GM12878 (cell line): ENCODE data around the gene MBTPS2. TPM values are rescaled to one million over a fixed set of nuclear protein-coding genes. Genes with fewer than 3 reads are reported as not detected.

Experiments
- ATAC-seq: fragments of 200-7000 bp; cut with Tn5 transposase; 3 replicates; pipeline ENCODE4 v1.9.1; 2020; ENCODE audit warnings: mild to moderate bottlenecking, moderate library complexity
- BruUV-seq: library from RNA; stranded (reverse); fragments of 400-500 nt; replicated peaks from 2 replicates; lab custom pipeline; 2021; lab: Mats Ljungman, UMichigan
- CTCF ChIA-PET: fragments of 300-600 bp; sonication (Branson Sonifier 250); formaldehyde crosslinking; extraction: SDS; loops from one replicate; lab custom pipeline; 2021; ENCODE audit warnings: inconsistent platforms; lab: Yijun Ruan, JAX
- POLR2A ChIA-PET: fragments of 350-600 bp; formaldehyde crosslinking; extraction: SDS; loops from one replicate; lab custom pipeline; 2021; ENCODE audit warnings: inconsistent platforms; lab: Charles Lee
- RAD21 ChIA-PET: fragments of 300-600 bp; sonication (Branson Sonifier 250); formaldehyde crosslinking; loops from one replicate; lab custom pipeline; 2023; ENCODE audit warnings: antibody characterized with exemption; ENCODE audit not compliant: unreplicated experiment; lab: Charles Lee
- SMC1A ChIA-PET: fragments of 300-600 bp; sonication (Branson Sonifier 250); formaldehyde crosslinking; loops from one replicate; lab custom pipeline; 2023; ENCODE audit not compliant: unreplicated experiment, uncharacterized antibody; lab: Charles Lee
- DNase-seq: peaks from one replicate; pipeline ENCODE4 v3.0.0-alpha.2; 2011; ENCODE audit warnings: low read depth, low spot score
- FAIRE-seq: peaks from 3 replicates; lab custom pipeline; 2011; peaks lifted over from hg19 to GRCh38; lab: Jason Lieb, UNC
- H2AFZ ChIP-seq: 2 replicates; pipeline ENCODE4 v1.6.0; 2011; ENCODE audit warnings: low read depth, low read length, control low read depth; ENCODE audit not compliant: control insufficient read depth
- H3K27ac ChIP-seq: 2 replicates; pipeline ENCODE4 v1.5.1; 2011; ENCODE audit warnings: control low read depth; ENCODE audit not compliant: control insufficient read depth, insufficient read depth
- H3K27me3 ChIP-seq, 2 experiments: replicated peaks in 1 of 2; 2 replicates each; pipeline versions ENCODE4 v1.6.0 to v1.6.1; 2011; ENCODE audit warnings: low read length in 1 of 2; ENCODE audit not compliant: control insufficient read depth in 2 of 2, insufficient read depth in 2 of 2
- H3K36me3 ChIP-seq, 2 experiments: 2 replicates each; pipeline ENCODE4 v1.5.1; 2011; ENCODE audit warnings: low read length in 1 of 2; ENCODE audit not compliant: control insufficient read depth in 2 of 2, insufficient read depth in 2 of 2
- H3K4me1 ChIP-seq: 2 replicates; pipeline ENCODE4 v1.6.1; 2011; ENCODE audit warnings: mild to moderate bottlenecking, low read length, moderate library complexity, mixed read lengths; ENCODE audit not compliant: control insufficient read depth, insufficient read depth
- H3K4me2 ChIP-seq: 2 replicates; pipeline ENCODE4 v1.6.0; 2011; ENCODE audit warnings: control low read depth; ENCODE audit not compliant: control insufficient read depth, insufficient read depth
- H3K4me3 ChIP-seq: fragments of 200-600 bp; sonication (generic); 2 replicates; pipeline ENCODE4 v1.5.1; 2016
- H3K79me2 ChIP-seq: 2 replicates; pipeline ENCODE4 v1.6.0; 2011; ENCODE audit warnings: low read length; ENCODE audit not compliant: control insufficient read depth, insufficient read depth
- H3K9ac ChIP-seq: 2 replicates; pipeline ENCODE4 v1.8.0; 2011; ENCODE audit warnings: low read length, control low read depth, mixed read lengths; ENCODE audit not compliant: control insufficient read depth, insufficient read depth
- H3K9me3 ChIP-seq: replicated peaks from 3 replicates; pipeline ENCODE4 v1.5.1; 2011; ENCODE audit warnings: mild to moderate bottlenecking, low read length; ENCODE audit not compliant: control insufficient read depth, insufficient read depth
- H4K20me1 ChIP-seq: 2 replicates; pipeline ENCODE4 v1.6.0; 2011; ENCODE audit not compliant: control insufficient read depth, insufficient read depth
- ATF3 ChIP-seq: IDR thresholded peaks from 2 replicates; pipeline ENCODE4 v1.6.1; 2011; ENCODE audit warnings: low read depth, mild to moderate bottlenecking, low read length, moderate library complexity, borderline replicate concordance; ENCODE audit errors: extremely low read depth
- ESRRA ChIP-seq: IDR thresholded peaks from 2 replicates; pipeline ENCODE4 v1.6.1; 2012; ENCODE audit warnings: mild to moderate bottlenecking, low read length, improper control_type of control experiment
- IKZF1 ChIP-seq: fragments of 450-650 bp; conservative IDR thresholded peaks from 2 replicates; pipeline ENCODE4 v1.6.1; 2017; ENCODE audit warnings: antibody characterized with exemption, mild to moderate bottlenecking
- MTA3 ChIP-seq: IDR thresholded peaks from 2 replicates; pipeline ENCODE4 v1.6.1; 2012; ENCODE audit warnings: low read length, inconsistent platforms, borderline replicate concordance
- MYC ChIP-seq: IDR thresholded peaks from 2 replicates; pipeline ENCODE4 v1.6.1; 2011; ENCODE audit warnings: mild to moderate bottlenecking, low read length, moderate library complexity, inconsistent platforms; ENCODE audit not compliant: insufficient read depth, insufficient replicate concordance, insufficient read length, severe bottlenecking
- NR2C1 ChIP-seq: fragments of 450-650 bp; IDR thresholded peaks from 2 replicates; pipeline ENCODE4 v1.6.1; 2017; ENCODE audit warnings: antibody characterized with exemption, mild to moderate bottlenecking, moderate library complexity
- NR2C2 ChIP-seq: IDR thresholded peaks from 2 replicates; pipeline ENCODE4 v1.6.1; 2011; ENCODE audit warnings: borderline replicate concordance, low read depth; ENCODE audit not compliant: control insufficient read depth, insufficient read length
- PAX5 ChIP-seq: IDR thresholded peaks from 2 replicates; pipeline ENCODE4 v1.6.1; 2011; ENCODE audit warnings: low read depth, low read length, borderline replicate concordance
- RBBP5 ChIP-seq: fragments of 200-600 bp; sonication (generic); conservative IDR thresholded peaks from 2 replicates; pipeline ENCODE4 v1.6.1; 2016
- RCOR1 ChIP-seq: conservative IDR thresholded peaks from 2 replicates; pipeline ENCODE4 v1.6.1; 2012; ENCODE audit warnings: low read depth, low read length, improper control_type of control experiment
- SKIL ChIP-seq: fragments of 450-650 bp; IDR thresholded peaks from 2 replicates; pipeline ENCODE4 v1.6.1; 2017; ENCODE audit warnings: mild to moderate bottlenecking, low read depth, inconsistent platforms; ENCODE audit not compliant: poor library complexity, severe bottlenecking
- ZNF622 ChIP-seq: fragments of 450-650 bp; IDR thresholded peaks from 2 replicates; pipeline ENCODE4 v1.6.1; 2017; ENCODE audit warnings: mild to moderate bottlenecking, inconsistent platforms
- WGBS: methylation state at CpG from one replicate; pipeline ENCODE4 v1.1.6; 2016; ENCODE audit warnings: low lambda C conversion rate; ENCODE audit not compliant: insufficient replicate concordance, insufficient coverage; ENCODE audit errors: missing lambda C conversion rate; 5-methylcytosine and 5-hydroxymethylcytosine counted together
- in situ Hi-C: fragments of 300-500 bp; cut with MboI; formaldehyde crosslinking; loops from 9 replicates; pipeline ENCODE4 v1.14.3; 2018; ENCODE audit warnings: mixed read lengths
- intact Hi-C: fragments of 100-400 bp; cut with micrococcal nuclease; formaldehyde crosslinking; loops from one replicate; pipeline ENCODE4 v1.14.2; 2022; ENCODE audit not compliant: unreplicated experiment
- polyA plus RNA-seq, 11 experiments: library from polyadenylated mRNA; depleted of rRNA in 4 of 11; unstranded in 6 of 11; stranded (reverse) in 5 of 11; fragments of >200 nt; fragmentation: Nextera tagmentation in 4 of 11; fragmentation: Illumina TruSeq in 1 of 11; extraction: Ambion mirVana in 4 of 11; extraction: Trizol in 1 of 11; gene quantifications; 1 replicate in 1 of 11; 2 replicates in 10 of 11; pipeline versions ENCODE4 v1.2.1 to v1.2.3, GENCODE V29; 2011 to 2016; ENCODE audit warnings: inconsistent platforms in 2 of 11, missing spikeins in 2 of 11, low read depth in 1 of 11
- total RNA-seq, 4 experiments: library from RNA; depleted of rRNA in 3 of 4; stranded (reverse); fragments of >200 nt in 3 of 4; fragmentation: Illumina TruSeq in 1 of 4; extraction: Trizol in 1 of 4; gene quantifications; 2 replicates each; pipeline versions ENCODE4 v1.2.1 to v1.2.3, GENCODE V29; 2013 to 2021

Gene MBTPS2
- total and polyA plus RNA-seq, 10 of the 15 experiments (the other 5 are each of a cell fraction or from before 2014, with no cell fraction given) = 2.6 to 11.0 (median 8.0) TPM

GRCh38 chrX:21812628-21813027 lies 26.8 kb upstream of the MBTPS2 start:
- SMC1A ChIA-PET = interaction anchor here (0.6 to 1.0 kb wide), 4 partner anchors 13 to 173 kb away, joined by 3 read pairs; no protein-coding TSS in a partner anchor
- H3K36me3 ChIP-seq = no peaks in the 10 kb centered on the region
- BruUV-seq = no TSS peak
- intact Hi-C loops = no loop called here
- H3K4me1 ChIP-seq = no peaks in the 10 kb centered on the region
- H3K27ac ChIP-seq = no peak overlapping the region
- in situ Hi-C loops = no loop called here
- RAD21 ChIA-PET = no interaction called here
- ATAC-seq (no peak), FAIRE-seq (no peak), DNase-seq (no peak)
- H4K20me1 ChIP-seq = no peaks in the 10 kb centered on the region
- H3K79me2 ChIP-seq = no peaks in the 10 kb centered on the region
- TF ChIP-seq MTA3 = no peak
- TF ChIP-seq RBBP5 = no peak
- TF ChIP-seq ZNF622 = no peak
- no peak for TF ChIP-seq RCOR1
- no peak for TF ChIP-seq ESRRA
- no peak for TF ChIP-seq MYC
- TF ChIP-seq NR2C1 = no peak
- no peak for TF ChIP-seq ATF3
- TF ChIP-seq IKZF1 = no peak
- no peak for TF ChIP-seq PAX5
- TF ChIP-seq NR2C2 = no peak
- TF ChIP-seq SKIL = no peak
- H3K9me3 ChIP-seq = no peaks in the 10 kb centered on the region
- CTCF ChIA-PET = no interaction called here
- H2AFZ ChIP-seq = no peak overlapping the region
- H3K9ac ChIP-seq = no peak overlapping the region
- no peak overlapping the region for H3K4me3 ChIP-seq
- H3K27me3 ChIP-seq = no peaks in the 10 kb centered on the region
- WGBS = 20% methylated on average over 2 of the region's 2 CpGs
- no peak overlapping the region for H3K4me2 ChIP-seq
- POLR2A ChIA-PET = interaction anchor here (0.6 kb wide), 1 partner anchor 26 kb away, joined by 3 read pairs; no protein-coding TSS in a partner anchor
